Activated CD4-positive, alpha-beta T cell treated with anti-CD3 and anti-CD28 coated beads, Interleukin-2, amount 10 ng/mL, durations not matched to agents 7 days and 5 days (primary cell): ENCODE measurements around the gene RSF1. TPM values are rescaled to one million over a fixed set of nuclear protein-coding genes. Genes with fewer than 3 reads are reported as not detected.

Experiments used
- CTCF ChIA-PET: fragments of 350-600 bp; sonication (Branson Sonifier 250); formaldehyde crosslinking; loops from one replicate; lab custom pipeline; 2021; ENCODE audit warnings: antibody characterized with exemption; lab: Charles Lee
- POLR2A ChIA-PET: fragments of 350-600 bp; sonication (Branson Sonifier 250); formaldehyde crosslinking; loops from one replicate; lab custom pipeline; 2021; ENCODE audit warnings: antibody characterized with exemption; lab: Charles Lee
- DNase-seq: peaks from one replicate; pipeline ENCODE4 v3.0.0-alpha.2; 2020
- H3K27ac Mint-ChIP-seq: one replicate; pipeline ENCODE4 v1.8.0; 2021; ENCODE audit warnings: mild to moderate bottlenecking, moderate library complexity, mixed read lengths
- H3K27me3 Mint-ChIP-seq: one replicate; pipeline ENCODE4 v1.8.0; 2021; ENCODE audit warnings: mixed read lengths
- H3K36me3 Mint-ChIP-seq: one replicate; pipeline ENCODE4 v1.8.0; 2021; ENCODE audit warnings: low read depth, mixed read lengths
- H3K4me1 Mint-ChIP-seq: one replicate; pipeline ENCODE4 v1.8.0; 2021; ENCODE audit warnings: mixed read lengths
- H3K4me3 Mint-ChIP-seq: one replicate; pipeline ENCODE4 v1.8.0; 2021; ENCODE audit warnings: mild to moderate bottlenecking, moderate library complexity, mixed read lengths
- H3K9me3 Mint-ChIP-seq: one replicate; pipeline ENCODE4 v1.8.0; 2021; ENCODE audit warnings: mixed read lengths
- total RNA-seq, 2 experiments: library from RNA; stranded (reverse); gene quantifications; one replicate each; pipeline ENCODE4 v1.2.3, GENCODE V29; 2021

RSF1 gene
- total RNA-seq, 2 experiments from 2014 or later: 57.8 to 62.5 TPM

DNA sequence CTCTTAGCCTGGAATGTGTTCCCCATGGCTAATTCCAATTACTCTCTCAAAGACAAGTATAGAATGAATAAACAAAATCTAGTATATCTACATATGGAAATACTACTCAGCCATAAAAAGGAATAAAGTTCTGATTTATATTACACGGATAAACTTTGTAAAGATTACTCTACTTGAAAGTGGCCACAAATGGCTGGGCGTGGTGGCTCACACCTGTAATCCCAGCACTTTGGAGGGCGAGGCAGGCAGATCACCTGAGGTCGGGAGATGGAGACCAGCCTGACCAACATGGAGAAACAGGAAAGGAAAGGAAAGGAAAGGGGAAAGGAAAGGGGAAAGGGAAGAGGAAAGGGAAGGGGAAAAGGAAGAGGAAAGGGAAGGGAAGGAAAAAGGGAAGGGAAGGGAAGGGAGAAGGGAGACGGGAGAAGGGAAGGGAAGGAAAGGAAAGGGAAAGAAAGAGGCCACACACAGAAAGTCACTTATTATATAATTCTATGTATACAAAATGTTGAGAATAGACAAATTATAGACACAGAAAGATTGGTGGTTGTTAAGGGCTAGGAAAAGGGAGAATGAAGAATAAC is 92.2 kb downstream of the RSF1 start:
- H3K4me3 Mint-ChIP-seq: no peak overlapping the region
- H3K4me1 Mint-ChIP-seq: peaks cover 2% of the 10 kb centered on the region
- no peak overlapping the region for H3K27ac Mint-ChIP-seq
- no peaks in the 10 kb centered on the region for H3K27me3 Mint-ChIP-seq
- peaks cover 46% of the 10 kb centered on the region for H3K36me3 Mint-ChIP-seq
- DNase-seq: no peak
- CTCF ChIA-PET: interaction anchor here (0.5 kb wide), 1 partner anchor 20 kb away, joined by 3 read pairs; no protein-coding TSS in a partner anchor
- peaks cover 15% of the 10 kb centered on the region for H3K9me3 Mint-ChIP-seq
- POLR2A ChIA-PET: no interaction called here

DNA sequence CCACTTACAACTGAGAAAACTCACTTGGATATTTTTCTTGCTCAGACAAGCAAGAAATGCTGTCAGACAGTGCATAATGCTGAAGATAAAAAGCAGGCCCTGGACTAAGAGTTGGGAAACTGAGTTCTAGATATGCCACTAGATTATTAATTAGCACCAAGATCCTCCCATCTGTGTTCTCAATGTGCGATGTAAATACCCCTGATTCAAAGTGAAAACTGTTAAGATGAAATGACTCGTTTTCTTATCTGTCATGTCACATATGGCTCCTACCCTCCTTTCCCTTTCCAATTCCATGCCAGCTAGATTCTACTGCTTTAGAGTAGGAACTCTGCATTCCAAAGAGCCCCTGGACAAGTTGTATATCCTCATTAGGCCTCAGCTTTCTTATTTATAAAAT is 94.0 kb downstream of the RSF1 start:
- H3K4me3 Mint-ChIP-seq: no peak overlapping the region
- peaks cover 2% of the 10 kb centered on the region for H3K4me1 Mint-ChIP-seq
- peaks cover 9% of the 10 kb centered on the region for H3K9me3 Mint-ChIP-seq
- CTCF ChIA-PET: no interaction called here
- H3K36me3 Mint-ChIP-seq: peaks cover 44% of the 10 kb centered on the region
- POLR2A ChIA-PET: no interaction called here
- no peak for DNase-seq
- H3K27ac Mint-ChIP-seq: no peak overlapping the region
- no peaks in the 10 kb centered on the region for H3K27me3 Mint-ChIP-seq

DNA sequence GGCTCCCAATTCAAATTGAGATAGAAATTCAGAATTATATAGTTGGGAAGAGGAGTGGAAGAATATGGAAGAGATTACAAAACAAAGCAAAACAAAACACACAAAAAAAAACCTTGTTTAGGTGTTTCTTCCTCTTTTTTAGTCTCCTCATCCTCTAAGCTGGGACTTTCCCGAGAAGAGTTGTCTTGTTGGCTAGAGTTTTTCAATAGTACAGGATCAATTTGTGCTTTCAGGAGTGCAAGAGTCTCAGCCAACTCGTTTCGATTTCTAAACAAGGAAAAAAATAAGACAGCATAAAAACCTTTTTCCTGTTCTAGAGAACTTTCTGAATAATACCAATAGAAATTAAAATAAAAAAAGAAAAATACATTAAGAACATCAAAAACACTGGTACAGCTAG is 95.1 kb downstream of the RSF1 start:
- H3K27ac Mint-ChIP-seq: no peak overlapping the region

DNA sequence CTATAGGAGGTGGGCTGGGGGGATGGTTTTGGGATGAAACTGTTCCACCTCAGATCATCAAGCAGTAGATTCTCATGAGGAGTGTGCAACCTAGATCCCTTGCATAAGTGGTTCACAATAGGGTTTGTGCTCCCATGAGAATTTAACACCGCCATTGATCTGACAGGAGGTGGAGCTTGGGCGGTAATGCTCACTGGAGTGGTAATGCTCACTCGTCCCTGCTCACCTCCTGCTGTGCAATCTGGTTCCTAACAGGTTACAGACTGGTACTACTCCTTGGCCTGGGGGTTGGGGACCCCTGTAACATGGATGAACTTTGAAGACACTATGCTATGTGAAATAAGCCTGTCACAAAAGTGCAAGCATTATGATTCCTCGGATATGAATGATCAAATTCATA is 95.9 kb downstream of the RSF1 start:
- CTCF ChIA-PET: no interaction called here
- peaks cover 2% of the 10 kb centered on the region for H3K4me1 Mint-ChIP-seq
- POLR2A ChIA-PET: no interaction called here
- no peak overlapping the region for H3K4me3 Mint-ChIP-seq
- DNase-seq: no peak
- no peaks in the 10 kb centered on the region for H3K27me3 Mint-ChIP-seq
- H3K27ac Mint-ChIP-seq: no peak overlapping the region
- no peaks in the 10 kb centered on the region for H3K9me3 Mint-ChIP-seq
- H3K36me3 Mint-ChIP-seq: peaks cover 38% of the 10 kb centered on the region

More for the DNA sequence above, 95.1 kb downstream of the RSF1 start:
- peaks cover 2% of the 10 kb centered on the region for H3K4me1 Mint-ChIP-seq
- ChIA-PET CTCF (no interaction called here), POLR2A (no interaction called here)
- DNase-seq: no peak
- H3K36me3 Mint-ChIP-seq: peaks cover 40% of the 10 kb centered on the region
- H3K27me3 Mint-ChIP-seq: no peaks in the 10 kb centered on the region
- H3K4me3 Mint-ChIP-seq: no peak overlapping the region
- H3K9me3 Mint-ChIP-seq: peaks cover 1% of the 10 kb centered on the region

DNA sequence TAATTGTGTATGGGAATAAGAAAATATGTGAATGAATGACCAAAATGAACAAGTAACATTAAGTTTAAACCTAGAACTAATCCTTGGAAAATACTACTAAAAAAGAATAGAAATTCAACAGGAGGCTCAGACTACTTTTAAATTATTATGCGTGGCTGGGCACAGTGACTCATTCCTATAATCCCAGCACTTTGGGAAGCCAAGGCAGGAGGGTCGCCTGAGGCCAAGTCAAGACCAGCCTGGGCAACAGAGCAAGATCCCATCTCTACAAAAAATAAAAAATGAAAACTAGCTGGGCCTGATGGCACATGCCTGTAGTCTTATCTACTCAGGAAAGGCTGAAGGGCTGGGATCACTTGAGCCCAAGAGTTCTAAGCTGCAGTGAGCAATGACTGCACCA is 97.5 kb downstream of the RSF1 start:
- POLR2A ChIA-PET: no interaction called here
- Mint-ChIP-seq H3K27ac (no peak overlapping the region), H3K36me3 (peaks cover 41% of the 10 kb centered on the region), H3K4me3 (no peak overlapping the region), H3K4me1 (peaks cover 2% of the 10 kb centered on the region), H3K9me3 (no peaks in the 10 kb centered on the region), H3K27me3 (no peaks in the 10 kb centered on the region)
- CTCF ChIA-PET: no interaction called here
- no peak for DNase-seq

DNA sequence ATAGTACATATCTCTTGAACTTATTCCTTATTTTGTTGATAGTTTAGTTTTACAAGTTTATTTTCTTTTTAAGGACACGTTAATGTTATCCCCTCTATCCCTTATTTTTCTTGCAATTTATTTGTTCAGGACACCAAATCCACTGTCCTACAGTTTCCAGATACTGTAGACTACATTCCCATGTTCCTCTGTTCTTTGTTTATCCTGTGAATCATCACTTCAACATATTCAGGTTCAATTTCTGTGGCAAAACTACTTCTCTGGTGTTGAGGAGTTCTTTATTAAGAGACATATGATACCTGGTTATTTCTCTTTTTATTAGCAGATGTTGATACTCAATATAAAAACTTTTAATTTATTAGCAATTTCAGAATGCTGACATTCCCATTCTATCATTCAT is 110.2 kb downstream of the RSF1 start:
- Mint-ChIP-seq H3K36me3 (peaks cover 29% of the 10 kb centered on the region), H3K27ac (no peak overlapping the region), H3K27me3 (no peaks in the 10 kb centered on the region), H3K4me3 (no peak overlapping the region), H3K4me1 (peaks cover 2% of the 10 kb centered on the region), H3K9me3 (peaks cover 2% of the 10 kb centered on the region)
- CTCF ChIA-PET: no interaction called here
- DNase-seq: no peak
- POLR2A ChIA-PET: no interaction called here

DNA sequence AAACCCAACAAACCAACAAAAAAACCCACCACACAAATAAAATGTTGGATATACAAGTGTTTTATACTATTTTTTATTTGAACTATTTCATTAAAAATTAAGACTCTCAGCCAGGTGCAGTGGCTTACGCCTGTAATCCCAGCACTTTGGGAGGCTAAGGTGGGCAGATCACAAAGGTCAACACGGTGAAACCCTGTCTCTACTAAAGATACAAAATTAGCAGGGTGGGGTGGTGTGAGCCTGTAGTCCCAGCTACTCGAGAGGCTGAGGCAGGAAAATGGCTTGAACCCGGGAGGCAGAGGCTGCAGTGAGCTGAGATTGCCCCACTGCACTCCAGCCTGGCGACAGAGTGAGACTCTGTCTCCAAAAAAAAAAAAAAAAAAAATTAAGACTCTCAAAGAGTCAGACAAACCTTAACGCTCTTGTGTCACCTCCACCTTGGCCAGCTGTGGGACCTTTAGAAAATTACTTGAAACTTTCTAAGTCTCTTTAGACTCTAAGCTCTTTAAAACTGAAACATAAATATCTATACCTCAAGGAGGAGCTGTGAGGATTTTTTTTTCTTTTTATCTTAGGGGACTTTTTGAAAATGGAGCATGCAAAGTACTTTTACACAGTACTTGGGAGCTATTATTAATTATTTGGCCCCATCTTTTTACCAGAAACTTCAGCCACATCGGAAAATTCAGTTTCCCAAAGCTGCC is 114.5 kb downstream of the RSF1 start:
- ChIA-PET POLR2A (no interaction called here), CTCF (interaction anchor here (0.6 to 2.1 kb wide), 7 partner anchors 21 to 1805 kb away, joined by 3 to 5 read pairs (median 3); no protein-coding TSS in a partner anchor)
- peaks cover 3% of the 10 kb centered on the region for H3K9me3 Mint-ChIP-seq
- H3K4me3 Mint-ChIP-seq: no peak overlapping the region
- no peak for DNase-seq
- H3K27me3 Mint-ChIP-seq: no peaks in the 10 kb centered on the region
- peaks cover 30% of the 10 kb centered on the region for H3K36me3 Mint-ChIP-seq
- no peak overlapping the region for H3K27ac Mint-ChIP-seq
- peaks cover 5% of the 10 kb centered on the region for H3K4me1 Mint-ChIP-seq

DNA sequence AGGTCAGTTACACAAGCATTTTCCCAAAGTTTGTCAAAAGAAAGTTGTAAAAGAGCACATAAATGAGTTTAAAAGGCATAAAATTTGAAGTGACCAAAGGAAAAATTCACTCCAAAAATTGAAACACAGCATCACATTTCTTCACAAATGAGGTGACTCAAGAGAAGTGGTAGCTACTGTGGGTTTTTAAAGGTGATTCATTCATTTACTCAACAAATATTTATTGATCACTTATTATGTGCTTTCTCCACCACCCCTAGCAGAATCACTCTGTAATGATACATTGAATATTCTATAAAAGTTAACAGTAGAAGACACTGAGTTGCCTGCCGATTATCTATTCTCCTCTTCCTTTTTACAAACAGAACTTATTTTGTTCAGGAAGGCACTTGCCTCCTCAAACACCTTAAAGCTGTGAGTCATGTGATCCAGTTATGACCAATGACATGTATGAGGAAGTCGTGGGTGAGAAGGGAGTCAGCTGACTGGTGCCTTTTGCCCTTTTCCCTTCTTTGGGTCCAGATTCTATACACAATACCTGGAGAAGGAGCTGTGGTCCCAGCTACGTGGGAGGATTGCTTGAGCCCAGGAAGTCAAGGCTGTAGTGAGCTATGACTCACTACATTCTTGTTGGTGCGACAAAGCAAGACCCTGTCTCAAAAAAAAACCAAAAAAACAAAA is 115.2 kb downstream of the RSF1 start:
- DNase-seq: no peak
- POLR2A ChIA-PET: no interaction called here
- Mint-ChIP-seq H3K9me3 (peaks cover 3% of the 10 kb centered on the region), H3K27me3 (no peaks in the 10 kb centered on the region), H3K4me3 (no peak overlapping the region), H3K27ac (no peak overlapping the region), H3K36me3 (peaks cover 35% of the 10 kb centered on the region), H3K4me1 (peaks cover 9% of the 10 kb centered on the region)
- CTCF ChIA-PET: interaction anchor here (0.6 to 2.1 kb wide), 5 partner anchors 21 to 863 kb away, joined by 3 to 5 read pairs (median 3); no protein-coding TSS in a partner anchor

DNA sequence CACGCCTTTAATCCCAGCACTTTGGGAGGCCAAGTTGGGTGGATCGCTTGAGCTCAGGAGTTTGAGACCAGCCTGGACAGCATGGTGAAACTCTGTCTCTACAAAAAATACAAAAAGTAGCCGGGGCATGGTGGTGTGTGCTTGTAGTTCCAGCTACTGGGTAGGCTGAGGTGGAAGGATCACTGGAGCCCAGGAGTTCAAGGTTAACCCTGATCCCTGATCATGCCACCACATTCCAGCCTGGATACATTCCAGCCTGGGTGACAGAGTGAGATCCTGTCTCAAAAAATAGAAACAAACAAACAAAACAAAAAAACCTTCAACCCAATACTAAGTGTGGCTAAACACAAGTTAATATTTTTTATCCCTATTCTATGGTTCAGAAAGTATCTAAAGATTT is 116.5 kb downstream of the RSF1 start:
- H3K36me3 Mint-ChIP-seq: peaks cover 35% of the 10 kb centered on the region
- peaks cover 9% of the 10 kb centered on the region for H3K4me1 Mint-ChIP-seq
- ChIA-PET CTCF (interaction anchor here (0.6 to 2.1 kb wide), 2 partner anchors 116 to 521 kb away, joined by 3 to 5 read pairs; no protein-coding TSS in a partner anchor), POLR2A (no interaction called here)
- DNase-seq: no peak
- peaks cover 3% of the 10 kb centered on the region for H3K9me3 Mint-ChIP-seq
- no peak overlapping the region for H3K27ac Mint-ChIP-seq
- no peaks in the 10 kb centered on the region for H3K27me3 Mint-ChIP-seq
- no peak overlapping the region for H3K4me3 Mint-ChIP-seq

DNA sequence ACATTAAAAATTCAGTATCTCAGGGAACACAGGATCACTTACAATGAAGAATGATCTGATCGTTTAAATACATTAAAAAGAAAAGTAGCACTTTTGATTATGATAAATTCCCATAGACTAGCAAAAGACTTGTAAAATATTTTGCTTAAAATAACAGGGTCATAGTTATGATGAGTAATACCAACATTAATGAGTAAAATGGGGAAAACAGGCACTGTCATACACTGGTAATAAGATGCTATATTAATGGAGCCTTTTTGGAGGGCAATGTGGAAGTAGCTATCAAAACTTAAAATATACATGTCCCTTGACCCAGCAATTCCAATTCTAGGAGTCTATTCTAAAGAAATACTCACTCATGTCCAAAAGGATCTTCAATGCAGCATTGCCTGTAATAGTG is 121.1 kb downstream of the RSF1 start:
- ChIA-PET CTCF (no interaction called here), POLR2A (no interaction called here)
- Mint-ChIP-seq H3K27me3 (no peaks in the 10 kb centered on the region), H3K4me1 (peaks cover 6% of the 10 kb centered on the region), H3K9me3 (no peaks in the 10 kb centered on the region), H3K27ac (no peak overlapping the region), H3K36me3 (peaks cover 44% of the 10 kb centered on the region), H3K4me3 (no peak overlapping the region)
- no peak for DNase-seq

DNA sequence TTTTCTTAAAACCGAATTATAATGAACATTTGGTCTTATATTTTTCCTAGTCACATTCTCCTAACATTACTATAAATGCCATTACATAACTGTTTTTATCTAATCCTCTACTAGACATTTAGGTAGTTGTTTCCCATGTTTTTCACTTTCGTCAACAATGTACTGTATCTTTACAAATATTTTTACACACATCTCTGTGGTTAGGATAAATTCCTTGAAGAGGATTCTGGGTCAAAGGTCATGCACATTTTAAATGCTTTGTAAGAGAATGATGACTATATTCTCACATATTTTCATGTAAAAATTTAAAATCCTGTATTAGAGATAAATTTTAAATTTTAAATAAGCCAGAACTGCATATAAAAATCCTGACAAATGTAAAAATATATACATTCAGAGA is 121.6 kb downstream of the RSF1 start:
- Mint-ChIP-seq H3K36me3 (peaks cover 40% of the 10 kb centered on the region), H3K9me3 (no peaks in the 10 kb centered on the region), H3K27me3 (no peaks in the 10 kb centered on the region), H3K4me3 (no peak overlapping the region), H3K4me1 (peaks cover 4% of the 10 kb centered on the region), H3K27ac (no peak overlapping the region)
- no peak for DNase-seq
- CTCF ChIA-PET: no interaction called here
- POLR2A ChIA-PET: no interaction called here

DNA sequence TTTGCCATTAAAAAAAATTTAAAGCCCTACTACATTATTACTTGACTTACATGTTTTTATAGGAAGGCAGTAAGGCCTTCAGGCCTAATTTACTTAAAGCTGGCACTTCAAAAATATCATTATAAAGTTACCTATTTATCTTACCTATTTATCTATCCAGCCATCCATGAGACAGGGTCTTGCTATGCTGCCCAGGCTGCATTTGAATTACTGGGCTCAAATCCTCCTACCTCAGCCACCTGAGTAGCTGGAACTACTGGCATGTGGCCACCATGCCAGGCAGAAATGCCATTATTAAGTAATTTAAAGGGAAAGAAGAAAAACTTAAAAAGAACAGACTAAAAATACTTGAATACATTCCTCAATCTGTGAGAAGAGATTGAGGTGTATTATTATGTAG is 122.7 kb downstream of the RSF1 start:
- DNase-seq: no peak
- CTCF ChIA-PET: interaction anchor here (1.1 kb wide), 1 partner anchor 11 kb away, joined by 3 read pairs; no protein-coding TSS in a partner anchor
- peaks cover 4% of the 10 kb centered on the region for H3K4me1 Mint-ChIP-seq
- POLR2A ChIA-PET: no interaction called here
- H3K27ac Mint-ChIP-seq: no peak overlapping the region
- peaks cover 38% of the 10 kb centered on the region for H3K36me3 Mint-ChIP-seq
- H3K4me3 Mint-ChIP-seq: no peak overlapping the region
- H3K9me3 Mint-ChIP-seq: no peaks in the 10 kb centered on the region
- H3K27me3 Mint-ChIP-seq: no peaks in the 10 kb centered on the region

DNA sequence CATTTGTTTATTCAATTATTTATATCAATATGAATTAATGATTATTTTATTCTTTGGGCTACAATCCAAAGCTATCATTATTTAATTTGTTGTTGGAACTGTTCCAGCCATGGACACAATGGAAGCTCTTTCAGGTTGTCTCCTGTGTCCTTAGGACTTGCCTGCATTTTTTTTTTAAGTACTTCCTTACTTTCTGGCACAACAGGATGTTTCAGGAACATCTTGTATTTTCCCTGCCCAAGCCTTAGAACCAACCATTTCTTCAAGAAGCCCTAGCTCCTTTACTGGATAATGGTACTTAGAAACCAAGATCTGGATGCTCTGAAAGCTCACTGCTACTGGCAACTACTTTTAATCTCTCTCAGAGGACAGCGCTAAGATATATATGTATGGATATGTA is 125.1 kb downstream of the RSF1 start:
- no peak overlapping the region for H3K4me3 Mint-ChIP-seq
- CTCF ChIA-PET: no interaction called here
- H3K27ac Mint-ChIP-seq: no peak overlapping the region
- POLR2A ChIA-PET: no interaction called here
- no peaks in the 10 kb centered on the region for H3K4me1 Mint-ChIP-seq
- no peak for DNase-seq
- peaks cover 29% of the 10 kb centered on the region for H3K36me3 Mint-ChIP-seq
- H3K9me3 Mint-ChIP-seq: no peaks in the 10 kb centered on the region
- H3K27me3 Mint-ChIP-seq: no peaks in the 10 kb centered on the region
